Measurements from ENCODE around the gene ZNF581. TPM values are rescaled to one million over a fixed set of nuclear protein-coding genes. Genes with fewer than 3 reads are reported as not detected.

Gene ZNF581
- total RNA-seq, 1 experiment from 2014 or later: 65.1 TPM

GRCh38 chr19:55601084-55601483, 42.4 kb upstream of the ZNF581 start:
- Histone ChIP-seq H4K91ac (ENCODE audit: insufficient read length, low read depth, low read length) (no peak overlapping the region), H3K14ac (ENCODE audit: insufficient read depth, low read length) (no peak overlapping the region), H3K79me1 (ENCODE audit: insufficient read depth, low read depth, low read length, poor library complexity, severe bottlenecking) (no peaks in the 10 kb centered on the region), H3T11ph (ENCODE audit: low read length) (no peak overlapping the region), H2AK5ac (ENCODE audit: insufficient read length, low read length) (no peak overlapping the region), H2BK5ac (ENCODE audit: insufficient read length, low read length) (no peak overlapping the region), H4K20me1 (ENCODE audit: control insufficient read depth, insufficient read depth, insufficient read length) (no peaks in the 10 kb centered on the region), H2BK20ac (ENCODE audit: low read depth, low read length, poor library complexity, severe bottlenecking) (no peak overlapping the region), H3K23ac (ENCODE audit: insufficient read length, low read depth, low read length) (no peak overlapping the region), H3K4me1 (ENCODE audit: insufficient read depth, low read length) (peaks cover 2% of the 10 kb centered on the region; the same call in 1 of the 2 replicates), H3K4ac (ENCODE audit: low read depth, low read length) (no peak overlapping the region), H4K8ac (replicated peaks; ENCODE audit: insufficient read length, low read depth, low read length) (no peak overlapping the region), H3K4me2 (ENCODE audit: insufficient read depth, insufficient read length, low read length) (peak overlapping the region; percentile 75), H3K27me3 (ENCODE audit: insufficient read depth, low read length) (no peaks in the 10 kb centered on the region), H3K56ac (ENCODE audit: insufficient read length, low read depth, low read length) (no peak overlapping the region), H2BK12ac (ENCODE audit: insufficient read length, low read depth, low read length) (no peak overlapping the region), H2AFZ (ENCODE audit: low read length) (no peak overlapping the region), H3K9me3 (ENCODE audit: control insufficient read depth, low read depth, low read length) (no peaks in the 10 kb centered on the region), H3K79me2 (ENCODE audit: insufficient read depth, low read length) (no peaks in the 10 kb centered on the region), H3K23me2 (ENCODE audit: insufficient read length, low read depth, low read length, poor library complexity, severe bottlenecking) (peaks cover 8% of the 10 kb centered on the region), H2BK120ac (ENCODE audit: low read depth, low read length, poor library complexity, severe bottlenecking) (no peak overlapping the region), H2BK15ac (ENCODE audit: low read depth, low read length) (no peak overlapping the region), H3K18ac (ENCODE audit: insufficient read length, low read depth, low read length) (no peak overlapping the region), H3K9ac (ENCODE audit: extremely low read depth, insufficient read length, low read length) (peak overlapping the region; percentile 33), H4K5ac (ENCODE audit: insufficient read length, low read depth, low read length) (no peak overlapping the region), H3K27ac (ENCODE audit: insufficient read length, low read depth, low read length) (no peak overlapping the region)
- H3K4me1 Mint-ChIP-seq: peaks cover 32 to 42% of the 10 kb centered on the region in 2 experiments
- WGBS (ENCODE audit: extremely low coverage, insufficient read length, low lambda C conversion rate): no CpG with 5 or more reads among the region's 4 CpGs
- TF ChIP-seq CTCF (conservative IDR thresholded peaks at IDR 0.05): no peak
- DNase-seq: no peak
- H3K36me3 Mint-ChIP-seq (ENCODE audit: insufficient read depth in 1 of 3, low read depth in 3 of 3): peaks cover 12 to 16% (median 14%) of the 10 kb centered on the region in 3 experiments; a peak in 6 of 7 replicates
- peak overlapping the region in 2 of 3 experiments; percentile 80 to 83; a peak in 5 of 7 replicates for H3K27ac Mint-ChIP-seq
- peaks cover 2 to 4% of the 10 kb centered on the region in 2 experiments; a peak in 2 of 5 replicates for H3K9me3 Mint-ChIP-seq
- H3K27me3 Mint-ChIP-seq (ENCODE audit: low read depth): no peaks in the 10 kb centered on the region
- H3K4me3 Mint-ChIP-seq: peak overlapping the region; percentile 57 to 78

All from H9 (cell line).